HG02852 (cell line): ENCODE results near the gene PGGHG.
A peak's percentile ranks its signal among the peaks of the same experiment; 100 is the strongest.
"Not testable (repeated sequence)": the region's sequence is repeated elsewhere in the genome, so short reads cannot be mapped to it uniquely, and the experiment has no call there.

Experiments
- ATAC-seq: cut with Tn5 transposase; IDR thresholded peaks from one replicate; pipeline ENCODE4 v1.9.1; 2021; ENCODE audit warnings: mild to moderate bottlenecking, moderate library complexity; ENCODE audit not compliant: unreplicated experiment

The PGGHG gene

GRCh38 chr11:311013-311748 is 22.3 kb downstream of the PGGHG start:
- peak; percentile 38 for ATAC-seq

- ATAC-seq, result no peak
Measured at GRCh38 chr11:312092-312816, 23.3 kb downstream of the PGGHG start.

GRCh38 chr11:313304-313786 is 24.4 kb downstream of the PGGHG start:
- no peak for ATAC-seq

DNA sequence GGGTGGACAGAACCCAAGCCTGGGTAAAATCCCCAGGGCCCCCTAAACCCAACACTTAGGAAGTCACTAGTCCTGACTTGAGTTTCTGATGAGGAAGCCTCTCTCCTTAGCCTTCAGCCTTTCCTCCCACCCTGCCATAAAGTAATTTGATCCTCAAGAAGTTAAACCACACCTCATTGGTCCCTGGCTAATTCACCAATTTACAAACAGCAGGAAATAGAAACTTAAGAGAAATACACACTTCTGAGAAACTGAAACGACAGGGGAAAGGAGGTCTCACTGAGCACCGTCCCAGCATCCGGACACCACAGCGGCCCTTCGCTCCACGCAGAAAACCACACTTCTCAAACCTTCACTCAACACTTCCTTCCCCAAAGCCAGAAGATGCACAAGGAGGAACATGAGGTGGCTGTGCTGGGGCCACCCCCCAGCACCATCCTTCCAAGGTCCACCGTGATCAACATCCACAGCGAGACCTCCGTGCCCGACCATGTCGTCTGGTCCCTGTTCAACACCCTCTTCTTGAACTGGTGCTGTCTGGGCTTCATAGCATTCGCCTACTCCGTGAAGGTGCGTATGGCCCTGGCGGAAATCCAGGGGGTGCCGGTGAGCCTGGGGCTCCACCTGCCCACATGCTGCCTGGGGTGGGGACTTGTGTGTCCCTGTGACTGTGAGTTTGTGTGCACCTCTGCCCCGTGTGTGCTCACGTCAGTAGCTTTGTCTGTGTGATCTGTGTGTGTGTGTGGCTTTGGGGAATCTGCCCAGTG is 25.0 kb downstream of the PGGHG start, which contains the start of gene IFITM1:
IFITM1 (plus strand) TSS at position 254 of the 767 bp plus-strand sequence; CDS start at position 385, 131 bp downstream.
- peak; percentile 35 for ATAC-seq

- ATAC-seq, result not testable (repeated sequence)
Measured at GRCh38 chr11:314554-314875, 25.6 kb downstream of the PGGHG start.

DNA sequence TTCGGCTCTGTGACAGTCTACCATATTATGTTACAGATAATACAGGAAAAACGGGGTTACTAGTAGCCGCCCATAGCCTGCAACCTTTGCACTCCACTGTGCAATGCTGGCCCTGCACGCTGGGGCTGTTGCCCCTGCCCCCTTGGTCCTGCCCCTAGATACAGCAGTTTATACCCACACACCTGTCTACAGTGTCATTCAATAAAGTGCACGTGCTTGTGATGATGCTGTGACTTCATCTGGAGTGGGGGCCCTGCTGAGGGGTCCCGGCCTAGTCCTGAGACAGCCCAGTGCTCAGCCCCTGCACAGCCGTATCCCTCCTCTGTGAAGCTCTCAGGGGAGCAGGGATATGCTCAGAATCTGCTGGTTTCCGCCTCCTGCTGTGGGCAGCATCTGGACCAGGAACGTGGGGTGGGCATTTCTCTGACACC is 26.1 kb downstream of the PGGHG start:
- no peak for ATAC-seq

- no peak for ATAC-seq
Measured at GRCh38 chr11:315516-315994, 26.6 kb downstream of the PGGHG start.

- ATAC-seq, result no peak
Measured at GRCh38 chr11:316031-316701, 27.2 kb downstream of the PGGHG start.

DNA sequence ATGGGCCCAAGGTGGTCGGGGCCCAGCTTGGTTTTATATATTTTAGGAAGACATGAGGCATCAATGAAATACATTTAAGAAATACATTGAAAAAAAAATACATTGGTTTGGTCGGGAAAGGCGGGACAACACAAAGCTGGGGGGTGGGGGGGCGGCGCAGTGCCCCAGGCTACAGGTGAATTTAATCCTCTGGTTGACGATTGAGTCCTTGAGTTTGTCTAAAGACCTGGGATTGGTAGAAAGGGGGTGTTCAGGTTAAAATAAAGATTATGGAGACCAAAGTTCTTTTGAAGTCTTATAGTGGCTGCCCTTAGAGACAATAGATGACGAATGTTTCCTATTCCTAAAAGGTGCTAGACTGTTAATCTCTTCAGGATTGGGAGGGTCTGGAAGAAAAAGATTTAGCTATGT is 28.0 kb downstream of the PGGHG start:
- ATAC-seq, result no peak

DNA sequence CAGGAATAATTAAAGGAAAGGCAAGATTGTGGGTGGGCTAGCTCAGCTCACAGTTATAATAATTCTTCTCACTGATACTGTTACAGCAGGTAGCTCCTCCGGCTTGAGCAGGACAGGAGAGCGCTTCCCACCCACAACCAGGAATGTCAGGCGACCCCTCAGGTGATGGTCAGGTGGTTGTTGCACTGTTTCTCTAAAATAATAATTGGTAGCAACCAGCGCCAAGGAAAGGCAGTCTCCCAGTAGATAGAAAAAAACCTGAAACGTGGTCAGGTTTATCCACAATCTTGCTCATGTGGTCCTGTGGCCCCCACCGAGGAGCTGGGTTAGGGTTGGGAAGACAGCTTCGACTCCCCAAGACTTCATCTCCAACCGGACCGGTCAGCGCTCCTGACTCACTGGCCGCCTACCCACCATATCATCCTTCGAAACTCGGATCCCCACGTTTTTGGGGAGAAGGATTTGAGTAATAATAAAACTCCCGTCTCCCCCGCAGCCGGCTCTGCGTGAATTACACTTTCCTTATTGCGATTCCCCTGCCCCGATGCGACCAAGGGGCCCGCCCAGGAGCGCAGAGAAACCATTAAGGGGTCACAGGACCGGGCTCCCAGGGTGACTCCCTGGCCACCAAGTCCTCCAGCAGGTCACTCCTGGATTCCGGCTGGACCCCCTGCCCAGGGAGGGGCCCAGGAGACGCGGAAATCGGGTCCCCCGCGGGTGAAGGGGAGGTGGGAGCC is 28.9 kb downstream of the PGGHG start:
- not testable (repeated sequence) for ATAC-seq

DNA sequence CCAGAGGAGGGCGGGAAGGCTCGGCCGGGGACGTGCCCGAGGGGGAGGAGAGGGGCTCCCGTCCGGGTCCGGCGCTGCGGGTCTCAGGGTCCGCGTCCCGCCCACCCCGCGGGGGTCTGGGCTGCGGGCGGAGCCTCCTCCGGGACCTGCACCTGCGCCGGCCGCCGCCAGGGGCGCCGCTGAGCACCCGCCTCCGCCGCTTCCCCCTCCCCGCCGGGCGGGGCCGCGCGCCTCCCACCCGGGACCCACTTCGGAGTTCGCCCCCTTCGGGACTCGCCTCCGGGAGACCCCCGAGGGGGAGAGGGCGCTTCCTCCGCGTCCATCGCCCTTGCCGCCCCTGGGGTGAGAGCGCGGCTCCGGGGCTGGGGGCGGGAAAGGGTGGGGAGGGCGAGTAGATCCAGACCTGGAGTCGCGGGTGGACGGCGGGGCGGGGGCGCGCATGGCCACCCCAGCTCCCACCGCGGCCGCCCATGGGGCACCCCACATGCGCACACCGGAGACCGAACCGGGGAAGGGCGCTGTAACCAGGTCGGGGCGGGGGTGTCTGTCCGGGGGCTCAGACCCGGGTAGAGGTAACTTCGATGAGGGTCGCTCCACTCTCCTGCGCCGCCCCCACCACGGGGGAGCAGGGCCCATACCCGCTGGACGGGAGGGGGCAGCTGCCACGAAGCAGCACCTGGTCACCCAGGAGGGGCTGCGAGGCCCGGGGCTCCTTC is 29.6 kb downstream of the PGGHG start:
- ATAC-seq, result peak; percentile 36

GRCh38 chr11:319121-319887 is 30.4 kb downstream of the PGGHG start:
- not testable (repeated sequence) for ATAC-seq

GRCh38 chr11:319888-320273 is 31.0 kb downstream of the PGGHG start:
- not testable (repeated sequence) for ATAC-seq

- no peak for ATAC-seq
Measured at GRCh38 chr11:324156-324555, 35.2 kb downstream of the PGGHG start.

DNA sequence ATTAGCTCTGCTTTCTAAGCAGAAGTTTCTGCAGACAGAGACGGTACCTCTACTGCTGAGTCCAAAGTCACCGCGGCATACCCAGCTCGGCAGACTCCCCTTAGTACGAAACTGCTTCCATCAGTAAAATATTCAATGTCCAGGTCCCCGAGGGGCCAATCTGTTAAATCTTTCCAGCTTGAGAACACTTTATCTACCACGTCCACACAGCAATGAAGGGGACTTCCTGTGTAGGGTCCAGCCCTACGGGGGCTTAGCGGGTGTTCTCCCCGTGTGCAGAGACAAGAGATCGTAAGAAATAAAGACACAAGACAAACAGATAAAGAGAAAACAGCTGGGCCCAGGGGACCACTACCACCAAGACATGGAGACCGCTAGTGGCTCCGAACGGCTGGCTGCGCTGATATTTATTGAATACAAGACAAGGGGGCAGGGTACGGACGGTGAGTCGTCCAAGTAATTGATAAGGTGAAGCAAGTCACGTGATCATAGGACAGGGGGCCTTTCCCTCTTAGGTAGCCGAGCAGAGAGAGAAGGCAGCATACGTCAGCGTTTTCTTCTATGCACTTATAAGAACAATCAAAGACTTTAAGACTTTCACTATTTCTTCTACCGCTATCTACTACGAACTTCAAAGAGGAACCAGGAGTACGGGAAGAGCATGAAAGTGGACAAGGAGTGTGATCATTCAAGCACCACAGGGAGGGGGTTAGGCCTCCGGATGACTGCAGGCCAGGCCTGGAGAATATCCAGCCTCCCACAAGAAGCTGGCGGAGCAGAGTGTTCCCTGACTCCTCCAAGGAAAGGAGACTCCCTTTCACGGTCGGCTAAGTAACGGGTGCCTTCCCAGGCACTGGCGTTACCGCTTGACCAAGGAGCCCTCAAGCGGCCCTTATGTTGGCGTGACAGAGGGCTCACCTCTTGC is 35.9 kb downstream of the PGGHG start:
- ATAC-seq, result not testable (repeated sequence)

DNA sequence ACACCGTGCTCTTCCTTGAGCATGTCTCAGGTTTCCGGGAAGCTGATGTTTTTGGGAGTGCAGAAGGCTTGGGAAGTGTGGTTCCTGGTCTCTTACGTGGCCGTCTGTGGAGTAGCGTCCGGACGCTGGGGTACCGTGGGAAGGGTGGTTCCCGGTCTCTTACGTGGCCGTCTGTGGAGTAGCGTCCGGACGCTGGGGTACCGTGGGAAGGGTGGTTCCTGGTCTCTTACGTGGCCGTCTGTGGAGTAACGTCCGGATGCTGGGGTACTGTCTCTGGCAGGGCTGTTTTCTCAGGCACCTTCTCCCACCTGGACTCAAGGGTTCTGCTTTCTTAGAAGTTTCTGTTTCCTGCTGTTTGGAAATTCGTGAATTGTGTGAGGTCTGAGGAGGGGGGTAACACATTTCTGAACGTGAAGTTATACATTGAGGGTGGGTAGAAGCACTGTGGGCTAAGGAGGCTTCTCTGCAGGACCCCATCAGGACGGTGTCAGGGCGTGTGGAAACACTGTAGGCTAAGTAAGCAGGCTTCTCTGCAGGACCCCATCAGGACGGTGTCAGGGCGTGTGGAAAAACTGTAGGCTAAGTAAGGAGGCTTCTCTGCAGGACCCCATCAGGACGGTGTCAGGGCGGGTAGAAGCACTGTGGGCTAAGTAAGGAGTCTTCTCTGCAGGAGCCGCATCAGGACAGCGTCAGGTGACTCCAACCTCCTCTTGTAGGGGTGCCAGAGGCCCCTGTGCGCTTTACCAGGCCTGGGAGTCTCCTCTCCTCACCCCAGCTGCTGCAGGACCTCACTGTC is 37.1 kb downstream of the PGGHG start:
- no peak for ATAC-seq

DNA sequence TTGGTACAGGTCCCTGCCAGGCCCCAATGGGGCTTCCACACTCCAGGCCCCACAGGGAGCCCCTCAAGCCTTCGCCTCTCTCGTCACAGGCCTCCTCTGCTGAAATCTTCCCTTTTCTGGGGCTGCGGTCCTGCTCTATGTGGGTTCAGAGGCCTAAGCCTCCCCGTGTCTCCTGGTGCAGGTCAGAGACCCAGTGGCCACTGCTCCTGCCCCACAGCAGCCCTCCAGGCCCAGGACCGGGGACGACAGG is 37.6 kb downstream of the PGGHG start:
- no peak for ATAC-seq
